ENCODE data around the gene GNAT1.
A peak's percentile ranks its signal among the peaks of the same experiment; 100 is the strongest.

Gene GNAT1

GRCh38 chr3:50182533-50183099 lies 8.8 kb upstream of the GNAT1 start:
- TF ChIP-seq CTCF (IDR thresholded peaks at IDR 0.05) (no peak), ZFX (IDR thresholded peaks at IDR 0.05; ENCODE audit: borderline replicate concordance) (no peak)
- H3K27ac ChIP-seq, result no peak overlapping the region

GRCh38 chr3:50183755-50184154 lies 7.7 kb upstream of the GNAT1 start:
- H3K27ac ChIP-seq, result no peak overlapping the region
- TF ChIP-seq ZFX (IDR thresholded peaks at IDR 0.05; ENCODE audit: borderline replicate concordance), result no peak
- no peak for TF ChIP-seq CTCF (IDR thresholded peaks at IDR 0.05)

- TF ChIP-seq ZFX (IDR thresholded peaks at IDR 0.05; ENCODE audit: borderline replicate concordance) (no peak), CTCF (IDR thresholded peaks at IDR 0.05) (no peak)
- no peak overlapping the region for H3K27ac ChIP-seq
Observed at GRCh38 chr3:50184242-50184978, 7.0 kb upstream of the GNAT1 start.

GRCh38 chr3:50185230-50185629 lies 6.2 kb upstream of the GNAT1 start:
- no peak overlapping the region for H3K27ac ChIP-seq
- no peak for TF ChIP-seq CTCF (IDR thresholded peaks at IDR 0.05)
- no peak for TF ChIP-seq ZFX (IDR thresholded peaks at IDR 0.05; ENCODE audit: borderline replicate concordance)

- no peak overlapping the region for H3K27ac ChIP-seq
- no peak for TF ChIP-seq CTCF (IDR thresholded peaks at IDR 0.05)
Observed at GRCh38 chr3:50186096-50186495, 5.3 kb upstream of the GNAT1 start.

GRCh38 chr3:50187750-50188149 lies 3.7 kb upstream of the GNAT1 start:
- TF ChIP-seq ZFX (IDR thresholded peaks at IDR 0.05; ENCODE audit: borderline replicate concordance) (no peak), CTCF (IDR thresholded peaks at IDR 0.05) (no peak)
- no peak overlapping the region for H3K27ac ChIP-seq

GRCh38 chr3:50189274-50189673 lies 2.1 kb upstream of the GNAT1 start:
- peak; percentile 64 for TF ChIP-seq CTCF (IDR thresholded peaks at IDR 0.05)
- TF ChIP-seq ZFX (IDR thresholded peaks at IDR 0.05; ENCODE audit: borderline replicate concordance), result no peak
- H3K27ac ChIP-seq, result no peak overlapping the region

Data from 22Rv1 (cell line).